ENCODE results near the gene TRIM29.

DNA sequence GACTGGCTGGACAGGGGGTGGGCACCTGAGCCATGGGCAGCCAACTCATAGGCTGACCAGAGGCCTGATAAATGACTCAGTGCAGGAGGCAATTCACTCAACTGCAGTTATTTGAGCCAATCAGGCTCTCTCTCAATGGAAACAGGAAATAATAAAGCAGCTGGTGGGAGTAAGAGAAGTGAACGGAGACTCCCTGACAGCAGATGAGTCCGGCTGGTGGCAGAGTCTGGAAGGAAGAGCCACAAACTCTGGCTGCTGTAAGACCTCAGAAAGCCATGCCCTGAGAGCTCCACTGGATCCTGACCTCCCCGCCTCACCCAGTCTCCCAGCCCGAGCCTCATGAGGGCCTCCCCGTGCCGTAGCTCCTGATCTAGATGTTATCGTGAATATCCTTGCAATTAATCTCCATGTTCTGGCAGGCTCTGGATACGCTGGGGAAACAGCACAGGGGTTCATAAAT, 69.8 kb downstream of the TRIM29 start:
- TF ChIP-seq, protein P1, sequence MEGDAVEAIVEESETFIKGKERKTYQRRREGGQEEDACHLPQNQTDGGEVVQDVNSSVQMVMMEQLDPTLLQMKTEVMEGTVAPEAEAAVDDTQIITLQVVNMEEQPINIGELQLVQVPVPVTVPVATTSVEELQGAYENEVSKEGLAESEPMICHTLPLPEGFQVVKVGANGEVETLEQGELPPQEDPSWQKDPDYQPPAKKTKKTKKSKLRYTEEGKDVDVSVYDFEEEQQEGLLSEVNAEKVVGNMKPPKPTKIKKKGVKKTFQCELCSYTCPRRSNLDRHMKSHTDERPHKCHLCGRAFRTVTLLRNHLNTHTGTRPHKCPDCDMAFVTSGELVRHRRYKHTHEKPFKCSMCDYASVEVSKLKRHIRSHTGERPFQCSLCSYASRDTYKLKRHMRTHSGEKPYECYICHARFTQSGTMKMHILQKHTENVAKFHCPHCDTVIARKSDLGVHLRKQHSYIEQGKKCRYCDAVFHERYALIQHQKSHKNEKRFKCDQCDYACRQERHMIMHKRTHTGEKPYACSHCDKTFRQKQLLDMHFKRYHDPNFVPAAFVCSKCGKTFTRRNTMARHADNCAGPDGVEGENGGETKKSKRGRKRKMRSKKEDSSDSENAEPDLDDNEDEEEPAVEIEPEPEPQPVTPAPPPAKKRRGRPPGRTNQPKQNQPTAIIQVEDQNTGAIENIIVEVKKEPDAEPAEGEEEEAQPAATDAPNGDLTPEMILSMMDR (IDR thresholded peaks at IDR 0.05), result no peak
- no peak for TF ChIP-seq POLR2A (IDR thresholded peaks at IDR 0.05)
